ENCODE data around the gene ZC3H15. TPM values are rescaled to one million over a fixed set of nuclear protein-coding genes. Genes with fewer than 3 reads are reported as not detected.

The ZC3H15 gene
- total RNA-seq, 1 donor from 2014 or later = 20.0 TPM

- DNase-seq (ENCODE audit: low spot score) = no peak
- no peak for ATAC-seq
These were observed 49.8 kb downstream of the ZC3H15 start for GRCh38 chr2:186535861-186536260.

- ATAC-seq (no peak), DNase-seq (ENCODE audit: low spot score) (no peak)
These were observed 51.0 kb downstream of the ZC3H15 start for GRCh38 chr2:186537019-186537418.

- ATAC-seq = no peak
These were observed 54.9 kb downstream of the ZC3H15 start for GRCh38 chr2:186540941-186541340.

GRCh38 chr2:186542002-186542401 lies 55.9 kb downstream of the ZC3H15 start:
- no peak for ATAC-seq
- DNase-seq (ENCODE audit: low spot score) = no peak

More at GRCh38 chr2:186540941-186541340, 54.9 kb downstream of the ZC3H15 start:
- DNase-seq (ENCODE audit: low spot score) = no peak

- ATAC-seq (no peak), DNase-seq (ENCODE audit: low spot score) (no peak)
These were observed 57.6 kb downstream of the ZC3H15 start for GRCh38 chr2:186543561-186544131.

- ATAC-seq (no peak), DNase-seq (ENCODE audit: low spot score) (no peak)
These were observed 58.2 kb downstream of the ZC3H15 start for GRCh38 chr2:186544255-186544675.

- no peak for DNase-seq (ENCODE audit: low spot score)
- no peak for ATAC-seq
These were observed 60.8 kb downstream of the ZC3H15 start for GRCh38 chr2:186546846-186547245.

- DNase-seq (ENCODE audit: low spot score) (no peak), ATAC-seq (no peak)
These were observed 65.4 kb downstream of the ZC3H15 start for GRCh38 chr2:186551323-186552050.

- ATAC-seq (no peak), DNase-seq (ENCODE audit: low spot score) (no peak)
These were observed 68.4 kb downstream of the ZC3H15 start for GRCh38 chr2:186554429-186554828.

- DNase-seq (ENCODE audit: low spot score) (no peak), ATAC-seq (no peak)
These were observed 69.0 kb downstream of the ZC3H15 start for GRCh38 chr2:186554850-186555671.

- DNase-seq (ENCODE audit: low spot score) (no peak), ATAC-seq (no peak)
These were observed 72.6 kb downstream of the ZC3H15 start for GRCh38 chr2:186558512-186559276.

Other genes starting within 250 kb of the ZC3H15 start
- 15.3 TPM for gene ITGAV, start 103.8 kb downstream of the ZC3H15 start, total RNA-seq
- gene FAM171B, start 207.8 kb downstream of the ZC3H15 start, total RNA-seq = 0.20 TPM